ENCODE measurements around the gene CLEC4M.

The CLEC4M gene

DNA sequence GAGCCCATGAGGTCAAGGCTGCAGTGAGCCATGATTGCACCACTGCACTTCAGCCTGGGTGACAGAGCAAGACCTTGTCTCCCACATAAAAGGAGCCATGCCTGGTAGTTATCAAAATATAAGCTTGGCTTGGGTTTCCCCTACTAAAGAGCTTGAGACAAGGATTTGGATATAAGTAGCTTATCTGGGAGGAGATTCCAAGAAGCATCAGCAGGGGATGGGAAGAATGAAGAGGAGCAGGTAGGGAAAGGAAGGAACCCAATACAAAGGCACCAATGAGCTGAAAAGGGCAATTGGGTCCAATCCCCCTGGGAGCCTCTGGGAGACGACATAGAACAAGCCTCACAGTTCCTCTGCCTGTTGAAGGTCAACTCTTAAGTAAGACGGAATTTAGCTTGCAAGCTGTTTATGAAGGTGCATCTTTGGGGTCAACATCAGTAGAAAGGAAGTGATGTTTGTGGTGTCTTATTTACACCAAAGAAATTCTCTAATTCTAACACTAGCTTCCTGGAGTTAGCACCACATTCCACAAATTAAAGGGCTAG is 23.8 kb upstream of the CLEC4M start:
- TF ChIP-seq, protein P1, sequence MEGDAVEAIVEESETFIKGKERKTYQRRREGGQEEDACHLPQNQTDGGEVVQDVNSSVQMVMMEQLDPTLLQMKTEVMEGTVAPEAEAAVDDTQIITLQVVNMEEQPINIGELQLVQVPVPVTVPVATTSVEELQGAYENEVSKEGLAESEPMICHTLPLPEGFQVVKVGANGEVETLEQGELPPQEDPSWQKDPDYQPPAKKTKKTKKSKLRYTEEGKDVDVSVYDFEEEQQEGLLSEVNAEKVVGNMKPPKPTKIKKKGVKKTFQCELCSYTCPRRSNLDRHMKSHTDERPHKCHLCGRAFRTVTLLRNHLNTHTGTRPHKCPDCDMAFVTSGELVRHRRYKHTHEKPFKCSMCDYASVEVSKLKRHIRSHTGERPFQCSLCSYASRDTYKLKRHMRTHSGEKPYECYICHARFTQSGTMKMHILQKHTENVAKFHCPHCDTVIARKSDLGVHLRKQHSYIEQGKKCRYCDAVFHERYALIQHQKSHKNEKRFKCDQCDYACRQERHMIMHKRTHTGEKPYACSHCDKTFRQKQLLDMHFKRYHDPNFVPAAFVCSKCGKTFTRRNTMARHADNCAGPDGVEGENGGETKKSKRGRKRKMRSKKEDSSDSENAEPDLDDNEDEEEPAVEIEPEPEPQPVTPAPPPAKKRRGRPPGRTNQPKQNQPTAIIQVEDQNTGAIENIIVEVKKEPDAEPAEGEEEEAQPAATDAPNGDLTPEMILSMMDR (IDR thresholded peaks at IDR 0.05; ENCODE audit: control extremely low read depth, extremely low read depth, low read depth, missing control alignments), result no peak
- no peak for DNase-seq (ENCODE audit: extremely low spot score)
- ChIA-PET POLR2A (no interaction called here), CTCF (interaction anchor here (1.2 to 2.0 kb wide), 6 partner anchors 8 to 82 kb away, joined by 3 to 11 read pairs (median 5); partner anchors contain the start of genes CD209 and TRAPPC5)

DNA sequence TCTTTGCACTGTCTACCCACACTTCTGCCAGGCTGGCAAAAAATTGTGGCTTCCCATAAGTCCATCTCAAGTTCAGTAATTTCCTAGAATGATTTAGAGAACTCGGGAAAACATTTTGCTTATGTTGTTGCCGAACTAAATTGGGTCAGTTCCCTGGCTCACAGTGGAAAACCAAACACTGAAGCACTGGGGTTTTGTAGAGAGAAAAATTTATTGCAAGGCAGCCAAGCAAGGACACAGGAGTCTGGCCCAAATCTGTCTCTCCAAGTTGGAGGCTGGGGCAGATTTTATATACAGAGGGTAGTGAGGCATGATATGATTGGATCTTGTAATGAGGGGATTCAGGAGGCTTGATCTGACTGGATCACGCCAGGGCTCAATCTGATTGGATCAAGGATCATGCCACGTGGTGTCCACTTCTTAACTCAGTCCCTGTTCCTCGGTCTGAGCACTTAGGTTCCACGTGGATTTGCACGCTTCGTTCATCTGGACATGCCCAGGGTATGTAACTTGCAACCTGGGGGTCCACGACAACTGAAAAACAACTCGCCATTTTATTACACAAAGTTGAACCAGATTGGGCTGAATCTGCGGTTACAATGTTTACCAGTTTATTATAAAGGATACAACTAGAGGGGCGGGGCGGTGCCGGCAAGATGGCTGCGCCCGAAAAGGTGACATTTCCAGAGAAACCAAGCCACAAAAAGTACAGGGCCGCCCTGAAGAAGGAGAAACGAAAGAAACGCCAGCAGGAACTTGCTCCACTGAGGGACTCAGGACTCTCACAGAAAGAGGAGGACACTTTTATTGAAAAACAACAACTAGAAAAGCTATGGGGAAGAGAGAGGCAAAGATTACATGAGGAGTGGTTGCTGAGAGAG is 23.0 kb upstream of the CLEC4M start:
- TF ChIP-seq, protein P1 (IDR thresholded peaks at IDR 0.05; ENCODE audit: control extremely low read depth, extremely low read depth, low read depth, missing control alignments), result no peak
- no peak for DNase-seq (ENCODE audit: extremely low spot score)
- CTCF ChIA-PET, result interaction anchor here (1.2 to 2.0 kb wide), 5 partner anchors 11 to 81 kb away, joined by 3 to 11 read pairs (median 6); partner anchors contain the start of gene TRAPPC5
- POLR2A ChIA-PET, result no interaction called here

DNA sequence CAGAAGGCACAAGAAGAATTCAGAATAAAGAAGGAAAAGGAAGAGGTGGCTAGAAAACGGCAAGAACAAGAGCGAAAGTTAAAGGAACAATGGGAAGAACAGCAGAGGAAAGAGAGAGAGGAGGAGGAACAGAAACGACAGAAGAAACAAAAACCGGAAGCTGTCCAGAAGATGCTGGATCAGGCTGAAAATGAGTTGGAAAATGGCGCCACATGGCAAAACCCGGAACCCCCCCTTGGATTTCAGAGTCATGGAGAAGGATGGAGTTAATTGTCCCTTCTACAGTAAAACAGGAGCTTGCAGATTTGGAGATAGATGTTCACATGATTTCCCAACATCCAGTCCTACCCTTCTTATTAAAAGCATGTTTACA is 22.4 kb upstream of the CLEC4M start:
- ChIA-PET CTCF (no interaction called here), POLR2A (no interaction called here)
- no peak for DNase-seq (ENCODE audit: extremely low spot score)
- TF ChIP-seq, protein P1 (IDR thresholded peaks at IDR 0.05; ENCODE audit: control extremely low read depth, extremely low read depth, low read depth, missing control alignments), result no peak

DNA sequence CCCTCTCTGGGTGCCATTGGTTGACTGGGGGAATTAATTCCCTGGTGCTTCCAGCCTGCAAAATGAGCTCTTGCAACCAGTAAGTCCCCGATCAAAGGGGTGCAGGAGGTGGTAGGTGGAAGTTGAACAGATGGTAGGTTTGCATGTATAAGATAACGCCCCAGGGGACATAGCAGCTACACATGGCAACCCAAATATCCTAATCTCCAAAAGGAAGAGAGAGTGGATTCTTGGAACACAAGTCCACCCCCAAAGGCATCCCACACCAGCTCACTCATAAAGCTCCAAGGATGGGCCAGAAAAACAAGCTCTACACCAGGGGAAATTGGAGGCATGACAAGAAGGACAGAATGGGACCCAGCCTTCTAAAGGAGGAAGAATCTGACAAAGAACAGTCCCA is 20.5 kb upstream of the CLEC4M start:
- ChIA-PET POLR2A (no interaction called here), CTCF (interaction anchor here (0.9 to 1.6 kb wide), 3 partner anchors 34 to 62 kb away, joined by 3 to 6 read pairs (median 4); partner anchors contain the start of gene TRAPPC5)
- TF ChIP-seq, protein P1 (IDR thresholded peaks at IDR 0.05; ENCODE audit: control extremely low read depth, extremely low read depth, low read depth, missing control alignments), result no peak
- no peak for DNase-seq (ENCODE audit: extremely low spot score)

DNA sequence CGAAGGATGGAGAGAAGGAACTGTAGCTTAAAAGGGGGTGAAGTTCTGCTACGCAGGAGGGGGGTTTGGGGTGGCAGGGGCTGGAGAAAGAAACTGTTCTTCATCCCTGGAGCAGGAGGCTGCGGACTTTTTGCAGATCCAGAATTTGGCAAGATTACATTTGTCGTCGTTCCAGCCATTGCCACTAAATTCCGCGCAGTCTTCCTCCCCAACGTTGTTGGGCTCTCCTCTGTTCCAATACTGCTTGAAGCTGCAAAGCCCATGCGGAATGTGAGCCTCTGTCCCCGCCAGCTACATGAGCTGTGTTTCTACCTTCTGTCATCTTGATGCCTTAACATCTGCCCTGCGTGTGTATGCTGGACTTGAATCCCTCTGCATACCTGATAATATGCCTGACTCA is 20.1 kb upstream of the CLEC4M start:
- POLR2A ChIA-PET, result no interaction called here
- no peak for DNase-seq (ENCODE audit: extremely low spot score)
- CTCF ChIA-PET, result interaction anchor here (0.9 to 1.6 kb wide), 3 partner anchors 33 to 62 kb away, joined by 3 to 6 read pairs (median 4); partner anchors contain the start of gene TRAPPC5
- TF ChIP-seq, protein P1 (IDR thresholded peaks at IDR 0.05; ENCODE audit: control extremely low read depth, extremely low read depth, low read depth, missing control alignments), result no peak

DNA sequence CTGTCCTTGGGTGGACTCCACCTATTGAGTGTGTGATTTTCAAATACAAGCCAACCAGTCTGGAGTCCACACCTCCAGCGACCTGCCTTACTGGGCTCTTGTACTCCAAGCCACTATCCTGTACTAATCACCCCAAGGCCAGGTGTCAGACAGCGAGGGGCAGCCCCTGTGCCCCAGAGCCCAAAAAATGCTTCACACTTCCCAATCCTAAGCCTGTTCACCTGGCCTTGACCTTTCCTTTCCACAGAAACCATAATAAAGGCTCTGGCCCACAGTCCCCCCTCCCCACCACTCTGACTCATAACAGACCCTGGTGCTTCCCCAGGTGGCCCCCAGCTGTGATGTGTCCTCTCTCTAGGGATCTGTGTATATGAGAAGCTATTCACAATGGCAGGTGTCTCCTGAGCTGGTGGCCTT is 19.6 kb upstream of the CLEC4M start:
- ChIA-PET CTCF (interaction anchor here (1.6 to 1.7 kb wide), 2 partner anchors 33 to 62 kb away, joined by 3 to 5 read pairs; partner anchors contain the start of gene TRAPPC5), POLR2A (no interaction called here)

More for the DNA sequence above, 19.6 kb upstream of the CLEC4M start:
- DNase-seq (ENCODE audit: extremely low spot score), result peak; percentile 84
- TF ChIP-seq, protein P1 (IDR thresholded peaks at IDR 0.05; ENCODE audit: control extremely low read depth, extremely low read depth, low read depth, missing control alignments), result no peak

All from GM10248 (cell line).